Esophagus muscularis mucosa (tissue), 3 donors: ENCODE results near the gene FAM171A1.

Experiments
- CTCF ChIP-seq, 3 experiments: fragments of 200-600 bp in 2 of 3; fragments of 450-650 bp in 1 of 3; sonication (generic) in 2 of 3; IDR thresholded peaks; one replicate each; pipeline ENCODE4 v1.5.1; 2017 to 2019; ENCODE audit warnings: antibody characterized with exemption in 3 of 3, mild to moderate bottlenecking in 2 of 3, moderate library complexity in 1 of 3
- POLR2A ChIP-seq: fragments of 450-650 bp; IDR thresholded peaks from one replicate; pipeline ENCODE4 v1.6.1; 2017; ENCODE audit warnings: antibody characterized with exemption, moderate library complexity, mild to moderate bottlenecking, low read depth

GRCh38 chr10:15223174-15223573 is 147.9 kb downstream of the FAM171A1 start:
- TF ChIP-seq CTCF (IDR thresholded peaks at IDR 0.05) (no peak), POLR2A (no peak)
